DMS153 treated with DMSO at 0.1 percent for 48 hours (cell line): ENCODE data around the gene UBL4A.
"Not testable (repeated sequence)": the region's sequence is repeated elsewhere in the genome, so short reads cannot be mapped to it uniquely, and the experiment has no call there.

ENCODE experiments used
- DNase-seq: peaks from one replicate; lab custom pipeline; 2025; ENCODE audit not compliant: unreplicated experiment; lab: John Stamatoyannopoulos, UW

The UBL4A gene

GRCh38 chrX:154508384-154508745 is 21.9 kb upstream of the UBL4A start:
- no peak for DNase-seq

- DNase-seq = no peak
These were observed 21.4 kb upstream of the UBL4A start for GRCh38 chrX:154507673-154508383.

- no peak for DNase-seq
These were observed 20.3 kb upstream of the UBL4A start for GRCh38 chrX:154506483-154507332.

- no peak for DNase-seq
These were observed 19.3 kb upstream of the UBL4A start for GRCh38 chrX:154505734-154506133.

GRCh38 chrX:154502989-154503388 is 16.6 kb upstream of the UBL4A start:
- no peak for DNase-seq

- no peak for DNase-seq
These were observed 15.7 kb upstream of the UBL4A start for GRCh38 chrX:154502098-154502497.

- DNase-seq = not testable (repeated sequence)
These were observed 15.0 kb upstream of the UBL4A start for GRCh38 chrX:154501423-154501822.

GRCh38 chrX:154496591-154497137 is 10.2 kb upstream of the UBL4A start:
- not testable (repeated sequence) for DNase-seq

- DNase-seq = no peak
These were observed 9.1 kb upstream of the UBL4A start for GRCh38 chrX:154495472-154495922.

- no peak for DNase-seq
These were observed 8.3 kb upstream of the UBL4A start for GRCh38 chrX:154494715-154495114.

GRCh38 chrX:154490414-154491083 is 4.1 kb upstream of the UBL4A start, which contains the start of gene SLC10A3:
Gene SLC10A3 (minus strand): TSS chrX:154490629. CDS start chrX:154488940, 1,689 bp downstream.
- peak; percentile 74 for DNase-seq

GRCh38 chrX:154490021-154490413 is 3.6 kb upstream of the UBL4A start:
- no peak for DNase-seq

- no peak for DNase-seq
These were observed 2.8 kb upstream of the UBL4A start for GRCh38 chrX:154489182-154489581.

GRCh38 chrX:154488336-154489075 is 2.1 kb upstream of the UBL4A start:
- DNase-seq = no peak

GRCh38 chrX:154487518-154488290 is 1.3 kb upstream of the UBL4A start:
- DNase-seq = no peak

GRCh38 chrX:154486052-154486395 is 391 bp downstream of the UBL4A start:
- DNase-seq = no peak

- DNase-seq = no peak
These were observed 1.0 kb downstream of the UBL4A start for GRCh38 chrX:154485150-154486051.

GRCh38 chrX:154484255-154485149 is 1.9 kb downstream of the UBL4A start:
- DNase-seq = no peak
